Activated T-cell treated with anti-CD3 and anti-CD28 coated beads, Interleukin-2, amount 50 U/mL, for 48 hours (primary cell): ENCODE results near the gene DHRS3.
"Not testable (repeated sequence)": the region's sequence is repeated elsewhere in the genome, so short reads cannot be mapped to it uniquely, and the experiment has no call there.

ENCODE experiments used
- DNase-seq, 2 experiments: peaks; one replicate each; pipeline ENCODE4 v3.0.0-alpha.2; 2020

Gene DHRS3

DNA sequence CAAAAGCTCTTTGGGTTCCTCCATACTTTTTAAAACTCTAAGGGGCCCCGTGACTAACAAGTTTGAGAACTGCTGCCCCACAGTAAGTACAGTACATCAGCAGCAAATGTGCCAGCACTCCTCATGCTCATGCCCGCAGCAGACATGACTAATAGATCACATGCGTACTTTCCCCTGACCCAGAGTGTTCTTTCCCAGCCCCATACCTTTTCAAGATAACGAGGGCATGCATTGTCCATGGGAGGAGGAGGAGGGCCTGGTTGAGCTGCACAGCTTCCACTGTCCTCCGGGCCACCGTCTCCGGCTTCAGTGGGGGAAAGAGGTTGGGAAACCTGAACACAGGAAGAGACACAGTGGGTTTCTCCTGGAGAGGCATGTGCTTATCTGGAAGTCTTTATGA lies 45.5 kb downstream of the DHRS3 start:
- no peak for DNase-seq

DNA sequence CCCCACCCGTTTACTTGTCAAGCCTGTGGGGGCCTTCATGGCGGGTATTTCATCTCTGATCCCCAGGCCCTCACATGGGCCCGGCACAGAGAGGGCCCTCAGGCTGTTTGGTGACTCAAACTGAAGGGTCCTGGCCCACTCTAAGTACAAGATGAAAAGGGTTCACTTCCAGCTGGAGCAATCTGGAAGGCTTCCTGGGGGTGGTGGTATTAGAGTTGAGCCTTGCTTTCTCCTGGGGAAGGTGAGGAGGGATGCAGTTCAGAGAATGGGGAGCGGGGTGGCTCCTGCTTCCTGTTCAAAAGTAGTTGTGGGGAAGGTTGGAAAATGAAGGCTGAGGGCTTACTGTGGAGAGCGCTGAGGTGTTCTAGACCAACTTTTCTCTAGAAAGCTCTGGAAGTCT lies 47.7 kb downstream of the DHRS3 start:
- no peak for DNase-seq

DNA sequence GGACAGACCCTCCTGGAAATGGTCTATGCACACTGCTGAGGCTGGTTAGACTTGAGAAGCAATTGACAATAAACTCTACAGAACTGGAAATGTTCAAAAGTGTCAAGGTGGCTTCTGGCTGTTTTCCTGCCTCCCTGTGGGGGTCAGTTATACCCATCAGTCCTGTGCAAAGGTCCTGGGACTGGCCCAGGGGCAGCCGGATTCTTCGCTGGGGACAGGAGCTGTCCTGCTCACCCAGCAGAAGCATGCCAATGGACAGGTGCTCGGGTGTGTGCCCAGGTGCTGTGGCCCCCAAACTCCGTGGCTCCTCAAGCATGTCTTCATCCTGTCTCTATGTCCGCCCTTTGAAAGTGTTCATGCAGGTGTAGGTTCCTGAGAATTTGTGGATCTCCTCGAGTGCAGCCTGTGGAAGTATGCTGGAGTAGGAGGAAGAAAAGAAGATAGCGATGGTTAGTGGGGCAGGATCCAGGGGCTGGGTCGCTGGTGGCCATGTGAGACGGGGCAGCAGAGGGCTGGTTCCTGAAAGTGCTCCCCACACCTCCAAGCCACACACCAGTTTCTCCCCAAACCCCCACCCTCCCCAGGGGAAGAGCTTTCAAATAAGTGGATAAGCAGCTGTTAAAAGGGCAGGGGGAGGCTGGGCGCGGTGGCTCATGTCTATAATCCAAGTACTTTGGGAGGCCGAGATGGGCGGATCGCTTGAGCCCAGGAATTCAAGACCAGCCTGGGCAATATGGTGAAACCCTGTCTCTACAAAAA lies 49.8 kb downstream of the DHRS3 start:
- no peak for DNase-seq

DNA sequence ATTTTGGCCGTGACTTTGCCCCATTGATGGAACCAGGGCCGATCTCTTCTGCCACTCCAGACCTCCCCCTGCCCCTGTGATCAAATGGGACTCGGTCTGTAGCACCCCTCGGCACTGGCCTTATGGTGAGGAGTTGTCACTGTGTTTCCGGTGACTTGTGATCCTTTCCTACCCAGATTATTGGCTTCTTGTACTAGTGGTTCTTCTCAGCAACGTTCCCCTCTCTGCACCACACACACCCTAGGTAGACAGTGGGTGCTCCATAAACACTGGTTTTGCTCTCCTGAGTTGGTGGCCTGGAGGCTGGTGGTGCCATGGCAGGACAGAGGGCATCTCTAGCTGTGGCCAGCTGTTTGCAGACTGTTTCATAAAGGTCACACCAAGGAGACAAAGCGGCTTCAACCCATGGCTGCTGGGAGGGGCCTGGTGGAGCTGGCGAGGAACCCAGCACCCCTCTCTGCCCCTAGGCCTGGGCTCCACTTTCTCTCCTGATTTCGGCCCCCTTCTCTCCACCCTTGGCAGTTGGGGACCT lies 50.7 kb downstream of the DHRS3 start:
- DNase-seq, result no peak

DNA sequence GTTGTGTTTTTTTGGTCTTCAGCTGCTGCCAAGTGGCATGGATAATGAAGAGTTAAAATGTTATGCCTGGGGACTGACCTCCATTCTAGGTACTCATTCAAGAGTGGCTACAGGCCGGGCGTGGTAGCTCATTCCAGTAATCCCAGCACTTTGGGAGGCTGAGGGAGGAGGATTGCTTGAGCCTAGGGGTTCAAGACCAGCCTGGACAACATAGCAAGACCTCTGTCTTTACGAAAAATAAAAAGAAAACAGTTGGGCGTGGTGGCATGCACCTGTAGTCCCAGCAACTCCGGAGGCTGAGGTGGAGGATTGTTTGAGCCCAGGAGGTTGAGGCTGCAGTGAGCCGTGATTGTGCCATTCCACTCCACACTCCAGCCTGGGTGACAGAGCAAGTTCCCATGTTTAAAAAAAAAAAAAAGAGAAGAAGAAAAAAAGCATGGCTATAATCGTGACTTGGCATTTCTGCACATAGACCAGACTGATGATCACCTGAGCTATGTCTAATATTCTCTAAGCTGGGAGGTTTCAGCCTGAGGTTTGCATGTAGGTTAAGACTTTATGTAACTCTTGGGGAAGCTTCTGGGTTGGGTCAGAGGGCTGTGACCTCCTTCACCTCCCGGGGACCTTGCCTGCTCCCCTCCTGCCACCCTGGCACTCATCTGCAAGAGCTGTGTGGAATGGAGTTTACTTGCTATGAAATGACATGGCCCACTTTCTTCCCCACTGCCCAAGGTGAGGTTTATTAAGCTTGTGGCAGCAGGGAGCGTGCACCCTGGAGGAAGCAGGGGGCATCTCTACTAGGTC lies 51.3 kb downstream of the DHRS3 start:
- no peak for DNase-seq

DNA sequence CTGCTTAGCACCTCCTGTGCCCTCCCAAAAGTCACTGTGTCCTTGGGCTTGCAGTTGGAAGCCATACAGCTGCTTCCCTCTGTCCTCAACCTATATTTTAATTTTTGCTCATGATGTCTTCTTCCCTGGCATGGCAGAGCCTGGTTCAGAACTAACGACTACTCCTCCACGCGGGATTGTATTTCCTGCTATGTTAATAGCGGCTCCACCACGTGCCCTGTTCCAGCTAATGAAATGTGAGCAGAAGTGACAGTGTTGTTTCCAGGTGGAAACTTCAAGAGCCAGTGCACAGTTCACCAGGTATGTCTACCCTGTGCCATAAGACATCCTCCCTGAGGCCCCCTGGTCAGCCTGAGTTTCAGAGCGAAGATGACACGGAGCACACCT lies 52.1 kb downstream of the DHRS3 start:
- no peak for DNase-seq

DNA sequence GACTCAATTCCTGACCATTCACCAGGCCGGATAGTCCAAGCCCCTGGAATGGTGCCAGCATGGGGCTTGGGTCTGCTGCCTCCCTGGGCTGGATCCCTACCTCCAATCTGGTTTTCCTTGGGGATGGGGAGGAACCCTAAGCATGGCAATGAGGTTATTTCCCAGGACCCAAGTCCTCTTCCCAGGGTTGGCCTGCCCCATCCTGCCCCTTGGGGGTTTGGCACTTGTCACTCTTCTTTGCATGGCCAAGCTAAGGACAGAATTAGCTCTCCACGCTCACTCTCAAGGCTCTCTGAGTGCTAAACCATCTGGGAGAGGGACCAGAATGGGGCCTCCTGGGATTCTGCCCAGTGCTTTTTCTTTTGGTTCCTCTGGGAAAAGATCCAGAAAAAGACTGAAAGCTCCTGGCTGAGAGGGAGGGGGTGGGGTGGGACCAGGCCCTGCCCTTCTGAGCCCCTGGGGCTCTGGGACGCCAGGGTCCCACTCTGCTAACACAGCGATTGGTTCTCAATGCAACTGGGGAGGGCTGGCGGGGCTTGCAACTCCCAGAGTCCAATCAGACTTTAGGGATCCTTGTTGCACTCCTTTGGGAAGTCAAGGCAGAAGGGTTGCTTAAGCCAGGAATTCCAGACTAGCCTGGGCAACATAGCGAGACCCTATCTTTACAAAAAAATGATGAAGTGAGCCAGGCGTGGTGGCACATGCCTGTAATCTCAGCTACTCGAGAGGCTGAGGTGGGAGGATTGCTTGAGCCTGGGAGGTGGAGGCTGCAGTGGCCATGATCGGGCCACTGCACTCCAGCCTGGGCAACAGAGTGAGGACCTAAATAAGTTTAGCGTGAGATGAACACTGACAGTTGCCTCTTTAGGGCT lies 52.7 kb downstream of the DHRS3 start:
- DNase-seq, result no peak

DNA sequence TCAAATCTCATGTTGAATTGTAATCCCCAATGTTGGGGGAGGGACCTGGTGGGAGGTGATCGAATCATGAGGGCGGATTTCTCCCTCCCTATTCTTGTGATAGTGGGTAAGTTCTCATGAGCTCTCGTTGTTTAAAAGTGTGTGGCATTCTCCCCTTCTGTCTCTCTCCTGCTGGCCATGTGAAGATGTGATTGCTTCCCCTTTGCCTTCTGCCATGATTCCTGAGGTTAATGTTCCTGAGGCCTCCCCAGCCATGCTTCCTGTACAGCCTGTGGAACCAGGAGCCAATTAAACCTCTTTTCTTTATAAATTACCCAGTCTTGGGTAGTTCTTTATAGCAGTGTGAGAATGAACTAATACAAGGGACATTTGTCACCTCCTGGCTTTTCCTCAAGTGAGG lies 53.8 kb downstream of the DHRS3 start:
- DNase-seq, result not testable (repeated sequence)

DNA sequence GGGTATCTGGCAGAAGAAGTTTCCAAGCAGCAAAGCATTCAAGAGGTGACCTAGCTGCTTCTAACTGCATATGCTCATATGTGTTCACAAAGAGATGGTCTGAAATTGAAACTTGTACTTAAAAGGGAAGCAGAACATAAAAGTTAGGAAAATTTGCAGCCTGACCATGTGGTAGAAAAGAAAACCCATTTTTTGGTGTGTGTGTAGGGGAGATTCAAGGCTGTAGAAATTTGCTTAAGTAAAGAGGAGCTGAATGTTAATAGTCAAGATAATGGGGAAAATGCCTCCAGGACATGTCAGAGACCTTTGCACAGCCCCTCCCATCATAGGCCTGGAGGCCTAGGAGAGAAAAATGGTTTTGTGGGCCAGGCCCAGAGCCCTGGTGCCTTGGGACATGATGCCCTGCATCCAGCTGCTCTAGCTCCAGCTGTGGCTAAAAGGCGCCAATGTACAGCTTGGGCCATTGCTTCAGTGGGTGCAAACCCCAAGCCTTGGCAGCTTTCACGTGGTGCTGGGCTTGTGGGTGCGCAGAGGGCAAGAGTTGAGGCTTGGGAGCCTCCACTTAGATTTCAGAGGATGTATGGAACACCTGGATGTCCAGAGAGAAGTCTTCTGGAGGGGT lies 54.9 kb downstream of the DHRS3 start:
- no peak for DNase-seq

DNA sequence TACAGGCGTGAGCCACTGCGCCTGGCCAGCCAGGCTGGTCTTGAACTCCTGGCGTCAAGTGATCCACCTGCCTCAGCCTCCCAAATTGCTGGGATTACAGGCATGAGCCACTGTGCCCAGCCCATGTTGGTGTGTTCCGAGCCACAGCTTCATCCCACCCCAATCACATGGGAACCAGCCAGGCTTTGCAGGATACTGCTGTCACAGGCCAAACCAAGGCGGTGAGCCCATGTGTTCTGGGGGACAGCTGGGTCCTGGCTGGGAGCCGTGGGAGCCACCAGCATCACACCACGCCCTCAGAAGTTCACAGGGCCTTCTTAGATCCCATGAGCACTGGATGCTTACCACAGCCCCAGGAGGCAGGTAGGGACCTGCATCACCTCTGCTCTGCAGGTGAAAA lies 56.9 kb downstream of the DHRS3 start:
- DNase-seq, result no peak

DNA sequence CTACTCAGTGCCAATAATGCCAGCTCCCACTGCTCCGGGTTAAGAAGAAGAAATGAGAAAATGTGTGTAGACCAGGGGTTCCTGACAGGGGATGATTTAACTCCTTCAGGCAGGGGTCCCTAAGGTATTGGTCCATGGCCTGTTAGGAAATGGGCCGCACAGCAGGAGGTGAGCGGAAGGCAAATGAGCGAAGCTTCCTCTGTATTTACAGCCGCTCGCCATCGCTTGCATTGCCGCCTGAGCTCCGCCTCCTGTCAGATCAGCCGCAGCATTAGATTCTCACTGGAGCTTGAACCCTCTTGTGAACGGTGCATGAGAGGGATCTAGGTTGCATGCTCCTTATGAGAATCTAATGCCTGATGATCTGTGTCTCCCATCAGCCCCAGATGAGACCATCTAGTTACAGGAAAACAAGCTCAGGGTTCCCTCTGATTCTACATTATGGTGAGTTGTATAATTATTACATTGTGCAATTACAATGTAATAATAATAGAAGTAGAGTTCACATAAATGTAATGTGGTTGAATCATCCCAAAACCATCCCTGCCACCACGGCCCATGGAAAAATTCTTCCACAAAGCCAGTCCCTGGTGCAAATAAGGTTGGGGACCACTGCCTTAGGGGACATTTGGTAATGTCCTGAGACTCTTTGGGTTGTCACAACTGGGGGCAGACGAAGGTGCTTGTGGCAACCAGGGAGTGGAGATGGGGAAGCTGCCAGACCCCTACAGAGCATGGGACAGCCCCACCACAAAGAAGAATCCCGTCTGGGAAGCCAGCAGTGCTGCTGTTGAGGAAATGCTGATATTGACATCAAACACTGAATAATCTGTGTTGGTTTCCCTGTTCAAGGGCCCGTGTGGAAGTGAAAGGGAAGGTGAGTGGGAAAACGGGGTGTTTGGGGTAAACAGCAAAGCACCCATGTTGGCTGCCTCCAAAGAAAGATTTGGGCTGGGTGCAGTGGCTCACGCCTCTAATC lies 60.8 kb downstream of the DHRS3 start:
- no peak for DNase-seq

DNA sequence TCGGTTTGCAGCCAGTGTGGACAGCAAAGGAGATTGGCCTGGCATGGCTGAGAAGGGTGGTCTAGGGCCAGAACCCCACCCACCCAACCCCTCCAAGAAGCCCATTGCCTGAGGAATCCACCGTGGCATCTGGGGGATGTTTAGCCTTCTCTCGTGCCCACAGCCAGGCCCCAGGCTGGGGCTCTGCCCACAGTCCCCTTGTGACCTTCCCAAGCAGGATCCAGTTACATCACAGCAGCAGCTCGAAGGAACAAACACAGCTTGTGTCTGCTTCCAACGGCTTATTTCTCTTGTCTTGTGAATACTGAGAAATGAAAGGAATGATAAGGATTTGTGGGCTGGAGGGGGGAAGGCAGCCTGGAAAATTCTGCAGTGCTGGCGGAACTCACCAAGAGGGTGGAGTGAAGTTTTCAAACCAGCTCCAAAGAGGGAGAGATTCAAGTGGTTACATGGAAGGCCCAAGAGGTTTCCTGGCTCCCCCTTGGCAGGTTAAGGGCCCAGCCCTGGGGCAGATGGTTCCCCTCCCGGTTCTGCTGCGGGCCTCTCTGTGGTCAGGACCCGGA lies 61.6 kb downstream of the DHRS3 start:
- DNase-seq, result no peak

DNA sequence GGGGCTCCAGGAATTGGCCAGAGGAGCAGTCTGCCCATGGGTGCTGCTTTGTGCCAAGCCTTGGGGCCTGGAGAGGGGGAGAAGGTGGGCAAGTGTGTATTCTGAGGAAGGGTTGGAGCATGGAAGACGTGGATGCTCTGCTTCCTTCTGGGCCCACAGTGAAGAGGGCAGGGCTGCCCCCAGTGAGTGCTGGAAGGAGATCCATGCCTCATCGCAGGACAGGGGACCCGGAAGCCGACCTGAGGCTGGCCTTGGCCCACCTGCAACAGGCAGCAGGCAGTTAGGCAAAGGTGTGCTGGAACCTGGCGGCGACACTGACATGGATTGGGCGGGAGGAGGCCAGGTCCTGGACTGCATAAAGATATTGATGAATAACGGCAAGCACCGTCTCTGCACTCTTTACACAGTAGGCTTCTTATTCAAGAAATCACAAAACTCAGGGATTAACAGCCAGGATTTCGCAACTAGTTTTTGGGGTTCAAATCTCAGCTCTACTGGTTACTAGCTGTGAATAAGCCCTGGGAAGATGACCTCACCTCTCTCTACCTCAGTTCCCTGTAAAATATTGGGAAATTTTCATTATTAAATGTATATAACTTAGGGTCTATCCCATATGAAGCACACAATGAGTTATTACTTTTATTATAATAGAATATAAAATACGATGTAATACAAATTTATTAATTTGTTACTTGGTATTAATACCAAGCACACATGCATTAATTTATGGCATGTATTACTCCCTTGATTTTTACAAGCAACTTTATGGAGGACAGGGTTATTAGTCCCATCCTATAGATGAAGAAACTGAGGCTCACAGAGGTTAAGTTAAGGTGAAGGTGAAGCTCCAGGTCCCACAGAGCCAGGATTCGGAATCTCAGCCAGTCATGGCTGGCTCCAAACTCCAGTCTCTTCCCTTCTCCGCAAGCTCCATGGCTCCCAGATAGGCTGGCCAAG lies 62.3 kb downstream of the DHRS3 start:
- no peak for DNase-seq

DNA sequence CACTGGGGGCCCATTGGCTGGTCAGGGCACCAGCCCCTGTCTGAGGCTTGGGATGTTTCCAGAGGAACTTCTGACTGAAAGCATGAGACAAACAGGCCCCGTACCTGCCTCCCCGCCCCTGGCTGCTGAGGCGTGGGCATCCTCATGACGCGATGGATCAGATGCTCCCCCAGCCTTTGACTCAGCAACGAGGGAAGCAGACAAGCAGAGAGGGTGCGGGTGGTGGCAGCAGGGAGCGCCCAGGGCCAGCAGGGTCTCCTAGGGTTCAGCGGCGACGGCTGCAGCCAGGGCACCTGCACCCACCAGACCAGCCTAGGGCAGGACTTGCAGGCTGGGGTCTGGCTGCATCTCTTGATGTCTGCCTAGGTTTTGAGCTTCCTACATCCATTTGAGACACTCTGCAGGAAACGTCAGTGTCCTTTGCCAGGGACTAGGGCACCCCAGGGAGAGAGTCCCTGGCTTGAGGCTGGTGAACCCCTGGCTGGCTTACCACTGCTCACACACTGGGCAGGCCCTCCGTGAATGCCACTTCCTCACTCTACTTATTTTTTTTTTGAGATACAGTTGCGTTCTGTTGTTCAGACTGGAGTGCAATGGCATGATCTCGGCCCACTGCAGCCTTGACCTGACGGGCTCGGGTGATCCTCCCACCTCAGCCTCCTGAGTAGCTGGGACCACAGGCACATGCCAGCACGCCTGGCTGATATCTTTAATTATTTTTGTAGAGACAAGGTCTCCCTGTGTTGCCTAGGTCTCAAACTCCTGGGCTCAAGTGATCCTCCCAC lies 63.3 kb downstream of the DHRS3 start:
- DNase-seq, result no peak

DNA sequence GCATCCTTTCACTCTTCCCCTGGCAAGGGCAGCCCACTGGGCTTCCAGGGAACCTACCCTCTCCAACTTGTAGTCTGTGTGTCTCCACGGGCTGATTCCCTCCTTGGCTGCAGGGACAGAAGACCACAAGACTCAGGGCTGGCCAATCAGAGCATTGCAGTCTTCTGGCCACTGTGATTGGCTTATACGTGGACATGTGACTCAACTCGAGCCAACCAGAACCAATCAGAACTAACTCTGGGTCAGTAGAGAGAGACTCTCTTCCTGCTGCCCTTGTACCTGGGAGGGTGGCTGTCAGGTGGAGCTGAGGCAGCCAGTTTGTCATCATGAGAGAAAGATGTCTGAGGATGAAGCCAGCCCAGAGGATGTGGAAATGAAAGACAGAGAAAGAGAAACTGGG lies 64.0 kb downstream of the DHRS3 start:
- DNase-seq, result no peak

DNA sequence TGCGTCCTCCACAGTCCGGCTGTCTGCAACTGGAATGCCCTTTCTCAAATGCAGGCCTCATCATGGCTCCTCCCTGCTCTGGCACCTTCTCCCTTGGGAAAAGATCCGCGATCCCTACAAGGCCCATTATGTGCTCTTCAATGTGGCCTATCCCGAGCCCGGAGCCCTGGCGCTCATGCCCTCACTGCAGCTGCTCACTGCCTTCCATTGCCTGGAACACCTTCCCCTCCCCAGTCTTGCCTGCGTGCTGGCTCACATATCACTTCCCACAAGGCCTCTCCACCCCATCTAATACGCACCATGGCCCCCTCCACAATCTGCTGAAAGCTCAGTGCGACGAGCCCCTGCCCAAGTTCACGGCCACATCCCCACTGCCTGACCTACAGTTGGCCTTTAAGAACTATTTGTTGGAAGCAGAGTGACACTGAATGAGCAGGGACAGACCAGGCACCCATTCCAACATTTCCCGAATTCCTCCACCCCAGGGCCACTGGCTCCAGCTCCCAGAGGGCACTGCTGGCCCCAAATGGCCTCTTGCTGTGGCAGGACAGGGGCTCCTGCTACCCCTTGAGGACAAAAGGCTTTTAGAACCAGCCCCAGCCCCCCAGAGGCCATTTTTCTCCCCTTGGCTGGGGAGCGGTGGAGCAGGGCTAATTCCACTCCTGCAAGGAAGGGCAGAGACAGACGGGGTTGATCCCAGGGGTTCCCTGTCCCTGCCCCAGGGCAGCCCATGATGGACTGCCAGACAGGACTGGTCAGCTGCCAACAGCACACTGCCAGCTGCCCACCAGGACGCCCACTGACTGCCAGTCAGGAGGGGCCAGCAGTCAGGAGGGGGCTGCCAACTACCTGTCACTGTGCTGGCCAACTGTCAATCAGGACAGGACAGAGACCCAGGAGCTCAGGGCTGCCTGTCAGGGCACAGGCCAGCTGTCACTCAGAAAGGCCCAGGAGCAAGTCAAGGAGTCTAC lies 64.8 kb downstream of the DHRS3 start:
- no peak for DNase-seq

DNA sequence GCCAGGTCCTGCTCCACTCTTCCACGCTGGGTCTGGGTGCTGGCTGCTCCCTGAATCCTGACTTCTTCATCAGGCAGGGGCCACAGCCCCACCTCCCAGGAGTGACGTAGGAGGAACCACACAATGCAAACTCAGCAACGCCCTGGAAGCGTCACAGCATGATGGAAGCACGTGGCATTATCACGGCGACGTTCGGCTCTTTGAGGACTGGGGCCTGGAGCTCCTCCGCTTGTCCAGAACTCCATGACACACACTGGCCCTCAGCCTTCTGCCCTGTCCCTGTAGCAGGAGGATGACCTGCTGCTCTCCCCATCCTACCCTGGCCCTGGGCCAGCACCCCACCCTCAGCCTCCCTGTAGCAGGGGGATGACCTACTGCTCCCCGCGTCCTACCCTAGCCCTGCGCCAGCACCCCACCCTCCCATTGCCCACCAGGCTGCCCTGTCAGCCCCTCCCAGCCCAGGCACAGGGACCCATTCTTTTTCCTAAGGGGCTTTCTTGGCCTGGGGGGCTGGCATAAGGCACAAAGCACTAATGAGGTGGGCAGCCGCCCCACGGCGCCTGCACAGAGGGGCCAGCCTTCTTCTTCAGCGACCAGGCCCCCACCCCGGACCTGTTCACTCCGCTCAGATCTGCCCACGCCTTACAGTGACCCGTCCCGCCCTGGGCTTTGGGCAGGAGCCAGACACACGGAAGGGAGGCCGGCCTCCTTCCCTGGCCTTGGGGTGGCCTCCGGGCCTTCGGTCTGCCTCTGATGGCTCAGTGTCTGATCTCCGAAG lies 65.7 kb downstream of the DHRS3 start:
- DNase-seq, result no peak
